Left forelimb (tissue), 1 donor: Measurements from ENCODE around the gene DCLK2.

Source experiments
- DNase-seq: peaks from one replicate; pipeline ENCODE4 v3.0.0-alpha.2; 2018; ENCODE audit warnings: low spot score

DCLK2 gene

GRCh38 chr4:150078041-150078578, at the start of gene DCLK2:
Gene DCLK2, plus strand, starts transcription at chr4:150078445. Its CDS starts 583 bp downstream, at chr4:150079028.
- peak; percentile 91 for DNase-seq

- no peak for DNase-seq
These were observed 45.7 kb upstream of the DCLK2 start for GRCh38 chr4:150032541-150032940.

- no peak for DNase-seq
These were observed 45.2 kb upstream of the DCLK2 start for GRCh38 chr4:150033081-150033480.

GRCh38 chr4:150033901-150034300, 44.3 kb upstream of the DCLK2 start:
- no peak for DNase-seq

- DNase-seq = no peak
These were observed 40.9 kb upstream of the DCLK2 start for GRCh38 chr4:150037251-150037856.

- no peak for DNase-seq
These were observed 39.7 kb upstream of the DCLK2 start for GRCh38 chr4:150038335-150039076.

- DNase-seq = no peak
These were observed 38.7 kb upstream of the DCLK2 start for GRCh38 chr4:150039274-150040127.

GRCh38 chr4:150044517-150044916, 33.7 kb upstream of the DCLK2 start:
- no peak for DNase-seq

- no peak for DNase-seq
These were observed 32.8 kb upstream of the DCLK2 start for GRCh38 chr4:150045410-150045809.

- DNase-seq = no peak
These were observed 31.5 kb upstream of the DCLK2 start for GRCh38 chr4:150046728-150047217.

GRCh38 chr4:150047546-150047945, 30.7 kb upstream of the DCLK2 start:
- no peak for DNase-seq

GRCh38 chr4:150049682-150050081, 28.6 kb upstream of the DCLK2 start:
- DNase-seq = no peak

- DNase-seq = no peak
These were observed 27.7 kb upstream of the DCLK2 start for GRCh38 chr4:150050566-150050965.

- DNase-seq = no peak
These were observed 27.1 kb upstream of the DCLK2 start for GRCh38 chr4:150051111-150051510.

- no peak for DNase-seq
These were observed 22.8 kb upstream of the DCLK2 start for GRCh38 chr4:150055467-150055866.

- no peak for DNase-seq
These were observed 21.7 kb upstream of the DCLK2 start for GRCh38 chr4:150056569-150056968.

- no peak for DNase-seq
These were observed 17.0 kb upstream of the DCLK2 start for GRCh38 chr4:150061086-150061776.

GRCh38 chr4:150063128-150063527, 15.1 kb upstream of the DCLK2 start:
- DNase-seq = no peak

GRCh38 chr4:150065740-150066139, 12.5 kb upstream of the DCLK2 start:
- no peak for DNase-seq

- DNase-seq = no peak
These were observed 10.4 kb upstream of the DCLK2 start for GRCh38 chr4:150067859-150068258.

- no peak for DNase-seq
These were observed 9.8 kb upstream of the DCLK2 start for GRCh38 chr4:150068300-150068960.
